ENCODE data around the gene INPP4A. TPM values are rescaled to one million over a fixed set of nuclear protein-coding genes. Genes with fewer than 3 reads are reported as not detected.
"Not testable (repeated sequence)": the region's sequence is repeated elsewhere in the genome, so short reads cannot be mapped to it uniquely, and the experiment has no call there.

INPP4A gene
- total RNA-seq, 1 donor from 2014 or later = 40.7 TPM

DNA sequence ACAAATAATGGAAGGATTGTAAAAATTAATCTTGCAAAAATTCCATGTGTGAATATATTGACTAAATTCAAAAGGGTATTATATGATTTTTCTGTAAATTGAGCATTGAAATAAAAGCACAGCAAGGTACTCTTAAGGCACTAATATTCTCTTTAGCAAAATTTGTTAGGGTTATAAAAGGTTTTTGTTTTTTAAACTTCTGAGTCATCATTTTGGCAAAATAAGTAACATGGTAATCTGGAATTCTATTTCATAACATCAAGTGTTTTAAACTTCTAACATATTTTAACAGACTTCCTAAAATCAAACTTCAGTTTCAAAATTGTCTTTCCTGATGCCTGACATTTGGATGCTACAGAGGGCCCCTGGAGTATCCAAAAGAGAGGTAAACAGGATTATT is 12.5 kb upstream of the INPP4A start:
- H3K9me3 Mint-ChIP-seq = peaks cover 36% of the 10 kb centered on the region
- H3K36me3 Mint-ChIP-seq = peaks cover 2% of the 10 kb centered on the region
- H3K27ac Mint-ChIP-seq = no peak overlapping the region
- H3K27me3 Mint-ChIP-seq (ENCODE audit: low read depth) = no peaks in the 10 kb centered on the region
- H3K4me1 Mint-ChIP-seq = no peaks in the 10 kb centered on the region
- TF ChIP-seq, protein P1, sequence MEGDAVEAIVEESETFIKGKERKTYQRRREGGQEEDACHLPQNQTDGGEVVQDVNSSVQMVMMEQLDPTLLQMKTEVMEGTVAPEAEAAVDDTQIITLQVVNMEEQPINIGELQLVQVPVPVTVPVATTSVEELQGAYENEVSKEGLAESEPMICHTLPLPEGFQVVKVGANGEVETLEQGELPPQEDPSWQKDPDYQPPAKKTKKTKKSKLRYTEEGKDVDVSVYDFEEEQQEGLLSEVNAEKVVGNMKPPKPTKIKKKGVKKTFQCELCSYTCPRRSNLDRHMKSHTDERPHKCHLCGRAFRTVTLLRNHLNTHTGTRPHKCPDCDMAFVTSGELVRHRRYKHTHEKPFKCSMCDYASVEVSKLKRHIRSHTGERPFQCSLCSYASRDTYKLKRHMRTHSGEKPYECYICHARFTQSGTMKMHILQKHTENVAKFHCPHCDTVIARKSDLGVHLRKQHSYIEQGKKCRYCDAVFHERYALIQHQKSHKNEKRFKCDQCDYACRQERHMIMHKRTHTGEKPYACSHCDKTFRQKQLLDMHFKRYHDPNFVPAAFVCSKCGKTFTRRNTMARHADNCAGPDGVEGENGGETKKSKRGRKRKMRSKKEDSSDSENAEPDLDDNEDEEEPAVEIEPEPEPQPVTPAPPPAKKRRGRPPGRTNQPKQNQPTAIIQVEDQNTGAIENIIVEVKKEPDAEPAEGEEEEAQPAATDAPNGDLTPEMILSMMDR (IDR thresholded peaks at IDR 0.05; ENCODE audit: unreplicated experiment) = no peak
- H3K4me3 Mint-ChIP-seq = no peak overlapping the region
- DNase-seq (ENCODE audit: low spot score in 2 of 2, unreplicated experiment in 2 of 2) = no peak

GRCh38 chr2:98433363-98433964 is 11.2 kb upstream of the INPP4A start:
- Mint-ChIP-seq H3K9me3 (peaks cover 39% of the 10 kb centered on the region), H3K27ac (no peak overlapping the region), H3K4me1 (no peaks in the 10 kb centered on the region), H3K4me3 (no peak overlapping the region), H3K36me3 (peaks cover 2% of the 10 kb centered on the region), H3K27me3 (ENCODE audit: low read depth) (no peaks in the 10 kb centered on the region)
- DNase-seq (ENCODE audit: low spot score in 2 of 2, unreplicated experiment in 2 of 2) = no peak
- TF ChIP-seq, protein P1 (IDR thresholded peaks at IDR 0.05; ENCODE audit: unreplicated experiment) = no peak

DNA sequence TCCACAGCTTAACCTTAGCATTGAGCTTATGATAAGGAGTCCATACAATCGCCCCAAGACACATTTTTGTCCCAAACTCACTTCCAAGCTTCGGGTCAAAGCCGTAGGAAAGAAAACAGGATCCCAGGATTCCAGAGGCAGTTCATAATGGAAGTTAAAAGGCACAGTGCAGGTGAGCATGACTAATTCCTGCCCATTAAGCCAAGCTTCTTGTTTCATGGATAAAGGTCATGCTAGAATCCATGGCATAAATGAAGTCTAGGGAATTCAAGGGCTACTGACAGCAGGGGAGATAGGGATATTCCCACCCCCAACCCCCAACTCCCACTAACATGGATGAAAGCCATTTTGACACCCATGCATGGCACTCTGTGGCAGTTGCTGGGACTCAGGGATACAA is 10.2 kb upstream of the INPP4A start:
- Mint-ChIP-seq H3K27ac (no peak overlapping the region), H3K4me3 (no peak overlapping the region), H3K36me3 (peaks cover 2% of the 10 kb centered on the region), H3K27me3 (ENCODE audit: low read depth) (no peaks in the 10 kb centered on the region), H3K9me3 (peaks cover 50% of the 10 kb centered on the region), H3K4me1 (no peaks in the 10 kb centered on the region)
- TF ChIP-seq, protein P1 (IDR thresholded peaks at IDR 0.05; ENCODE audit: unreplicated experiment) = no peak
- no peak for DNase-seq (ENCODE audit: low spot score in 2 of 2, unreplicated experiment in 2 of 2)

DNA sequence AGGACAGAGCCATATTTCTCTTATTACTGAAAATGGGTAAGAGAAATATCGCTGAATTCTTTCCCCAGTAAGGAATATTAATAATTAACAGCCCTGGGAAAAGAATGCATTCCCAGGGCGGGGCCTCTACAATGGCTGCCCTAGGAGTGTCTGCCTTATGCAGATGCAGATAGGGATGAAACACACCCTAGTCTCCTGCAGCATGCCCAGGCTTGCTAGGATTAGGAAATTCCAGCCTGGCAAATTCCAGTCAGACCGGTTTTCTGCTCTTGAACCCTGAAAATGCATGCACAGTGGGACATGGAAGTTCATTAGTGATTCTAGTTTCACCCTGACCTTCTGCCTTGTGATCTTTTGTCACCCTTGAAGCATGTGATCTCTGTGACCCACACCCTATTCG is 9.0 kb upstream of the INPP4A start:
- H3K4me3 Mint-ChIP-seq; H3K27me3 Mint-ChIP-seq (ENCODE audit: low read depth); DNase-seq (ENCODE audit: low spot score in 2 of 2, unreplicated experiment in 2 of 2); H3K27ac Mint-ChIP-seq; H3K4me1 Mint-ChIP-seq; H3K36me3 Mint-ChIP-seq: not testable (repeated sequence)
- peaks cover 53% of the 10 kb centered on the region for H3K9me3 Mint-ChIP-seq

DNA sequence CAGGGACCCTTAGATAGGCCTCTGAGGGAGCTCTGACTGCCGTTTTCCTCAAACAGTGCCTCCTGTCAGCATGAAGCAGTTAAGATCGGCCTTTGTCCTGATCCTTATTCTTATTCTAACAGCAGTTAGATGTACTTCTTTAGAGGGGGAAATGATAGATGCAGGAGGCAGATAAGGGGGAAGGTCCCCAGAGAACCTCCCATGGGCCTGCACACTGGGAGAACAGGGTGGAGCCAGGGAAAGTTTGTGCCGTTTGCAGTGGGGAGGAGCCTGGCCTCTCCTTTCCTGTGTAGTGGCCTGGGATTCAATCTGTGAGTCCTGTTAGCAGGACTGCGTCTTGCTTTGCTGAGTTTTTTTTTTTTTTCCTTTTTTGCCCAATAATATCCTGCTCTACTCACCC is 7.9 kb upstream of the INPP4A start:
- Mint-ChIP-seq H3K4me1 (no peaks in the 10 kb centered on the region), H3K27me3 (ENCODE audit: low read depth) (no peaks in the 10 kb centered on the region), H3K9me3 (peaks cover 49% of the 10 kb centered on the region), H3K36me3 (peaks cover 2% of the 10 kb centered on the region), H3K4me3 (no peak overlapping the region), H3K27ac (no peak overlapping the region)
- TF ChIP-seq, protein P1 (IDR thresholded peaks at IDR 0.05; ENCODE audit: unreplicated experiment) = no peak
- DNase-seq (ENCODE audit: low spot score in 2 of 2, unreplicated experiment in 2 of 2) = no peak

GRCh38 chr2:98438190-98439133 is 6.2 kb upstream of the INPP4A start:
- TF ChIP-seq, protein P1 (IDR thresholded peaks at IDR 0.05; ENCODE audit: unreplicated experiment) = no peak
- peaks cover 36% of the 10 kb centered on the region for H3K9me3 Mint-ChIP-seq

More at GRCh38 chr2:98438190-98439133, 6.2 kb upstream of the INPP4A start:
- Mint-ChIP-seq H3K4me3 (no peak overlapping the region), H3K4me1 (no peaks in the 10 kb centered on the region), H3K36me3 (peaks cover 2% of the 10 kb centered on the region), H3K27ac (no peak overlapping the region), H3K27me3 (ENCODE audit: low read depth) (no peaks in the 10 kb centered on the region)
- no peak for DNase-seq (ENCODE audit: low spot score in 2 of 2, unreplicated experiment in 2 of 2)
